ENCODE data around the gene KLHL2. TPM values are rescaled to one million over a fixed set of nuclear protein-coding genes. Genes with fewer than 3 reads are reported as not detected.

KLHL2 gene
- polyA plus RNA-seq, 3 donors, result 6.9 to 22.6 (median 11.1) TPM

- peak in 2 of 3 donors; percentile 12 to 18 for DNase-seq
- no peak for TF ChIP-seq CTCF (IDR thresholded peaks at IDR 0.05)
- Mint-ChIP-seq H3K27ac (peak overlapping the region in 5 of 7 donors; percentile 63 to 77 (median 65)), H3K4me3 (peak overlapping the region in 1 of 2 donors; percentile 33), H3K9me3 (no peaks in the 10 kb centered on the region), H3K27me3 (ENCODE audit: low read depth in 3 of 3) (peaks cover 0 to 1% (median 0%) of the 10 kb centered on the region in 3 donors), H3K36me3 (no peaks in the 10 kb centered on the region), H3K4me1 (peaks cover 58% of the 10 kb centered on the region)
- Histone ChIP-seq H3K79me2 (ENCODE audit: insufficient read depth, low read length) (no peaks in the 10 kb centered on the region), H3K27ac (ENCODE audit: low read depth in 1 of 2, low read length in 2 of 2) (no peak overlapping the region), H3K9me3 (replicated peaks in 1 of 2; ENCODE audit: control insufficient read depth in 1 of 2, insufficient read depth in 1 of 2, low read length in 2 of 2) (no peaks in the 10 kb centered on the region), H3K4me1 (ENCODE audit: control insufficient read depth in 1 of 2, insufficient read depth in 2 of 2, low read length in 2 of 2) (peaks cover 32 to 46% of the 10 kb centered on the region in 2 donors), H3K36me3 (replicated peaks in 1 of 2; ENCODE audit: control insufficient read depth in 1 of 2, insufficient read depth in 2 of 2, low read length in 2 of 2) (no peaks in the 10 kb centered on the region), H4K20me1 (ENCODE audit: insufficient read depth, low read length) (no peaks in the 10 kb centered on the region), H3K27me3 (ENCODE audit: control insufficient read depth in 2 of 2, insufficient read depth in 2 of 2, low read length in 2 of 2) (no peaks in the 10 kb centered on the region), H3K4me3 (replicated peaks in 1 of 3; ENCODE audit: low read depth in 2 of 3, low read length in 3 of 3) (peak overlapping the region in 1 of 3 experiments; percentile 25), H2AFZ (ENCODE audit: insufficient read depth, low read depth, low read length, poor library complexity, severe bottlenecking) (peak overlapping the region; percentile 22), H3K9ac (ENCODE audit: insufficient read depth, low read length, poor library complexity, severe bottlenecking) (no peak overlapping the region), H3K4me2 (replicated peaks; ENCODE audit: extremely low read depth, low read length, poor library complexity, severe bottlenecking) (peak overlapping the region; percentile 37)
- 20% methylated on average over 2 of the region's 6 CpGs for WGBS (ENCODE audit: insufficient coverage)
- intact Hi-C loops (cut with micrococcal nuclease), result no loop called here
Observed at GRCh38 chr4:165360041-165360695, 152.8 kb downstream of the KLHL2 start.

- Mint-ChIP-seq H3K4me1 (peaks cover 49% of the 10 kb centered on the region), H3K36me3 (no peaks in the 10 kb centered on the region), H3K27ac (peak overlapping the region in 1 of 7 donors; percentile 1), H3K9me3 (no peaks in the 10 kb centered on the region), H3K4me3 (no peak overlapping the region), H3K27me3 (ENCODE audit: low read depth in 3 of 3) (peaks cover 0 to 1% (median 0%) of the 10 kb centered on the region in 3 donors)
- no peaks in the 10 kb centered on the region for H3K79me2 ChIP-seq (ENCODE audit: insufficient read depth, low read length)
- no peaks in the 10 kb centered on the region for H4K20me1 ChIP-seq (ENCODE audit: insufficient read depth, low read length)
- no peak overlapping the region for H3K4me2 ChIP-seq (replicated peaks; ENCODE audit: extremely low read depth, low read length, poor library complexity, severe bottlenecking)
- H3K9ac ChIP-seq (ENCODE audit: insufficient read depth, low read length, poor library complexity, severe bottlenecking), result no peak overlapping the region
- no peaks in the 10 kb centered on the region for H3K9me3 ChIP-seq (replicated peaks in 1 of 2; ENCODE audit: control insufficient read depth in 1 of 2, insufficient read depth in 1 of 2, low read length in 2 of 2)
- H3K27ac ChIP-seq (ENCODE audit: low read depth in 1 of 2, low read length in 2 of 2), result no peak overlapping the region
- H3K4me1 ChIP-seq (ENCODE audit: control insufficient read depth in 1 of 2, insufficient read depth in 2 of 2, low read length in 2 of 2), result peaks cover 32 to 46% of the 10 kb centered on the region in 2 donors
- no peak for DNase-seq
- no peak for TF ChIP-seq CTCF (IDR thresholded peaks at IDR 0.05)
- H3K27me3 ChIP-seq (ENCODE audit: control insufficient read depth in 2 of 2, insufficient read depth in 2 of 2, low read length in 2 of 2), result no peaks in the 10 kb centered on the region
- H3K4me3 ChIP-seq (replicated peaks in 1 of 3; ENCODE audit: low read depth in 2 of 3, low read length in 3 of 3), result no peak overlapping the region
- WGBS (ENCODE audit: insufficient coverage), result 89% methylated on average over 6 of the region's 7 CpGs
- intact Hi-C loops (cut with micrococcal nuclease), result no loop called here
- no peaks in the 10 kb centered on the region for H3K36me3 ChIP-seq (replicated peaks in 1 of 2; ENCODE audit: control insufficient read depth in 1 of 2, insufficient read depth in 2 of 2, low read length in 2 of 2)
- no peak overlapping the region for H2AFZ ChIP-seq (ENCODE audit: insufficient read depth, low read depth, low read length, poor library complexity, severe bottlenecking)
Observed at GRCh38 chr4:165360985-165361670, 153.8 kb downstream of the KLHL2 start.
